ENCODE data around the gene SMIM1. TPM values are rescaled to one million over a fixed set of nuclear protein-coding genes. Genes with fewer than 3 reads are reported as not detected.

Gene SMIM1
- total and polyA plus RNA-seq, 5 donors from 2014 or later: 0.62 to 1.2 (median 0.81) TPM

- H3K9me3 Mint-ChIP-seq: peaks cover 0 to 2% (median 0%) of the 10 kb centered on the region in 7 donors
- H3K27me3 ChIP-seq (ENCODE audit: control insufficient read depth, insufficient read depth, low read length): no peaks in the 10 kb centered on the region
- H3K4me3 Mint-ChIP-seq: peak overlapping the region in 3 of 4 donors; percentile 21 to 81 (median 74)
- ATAC-seq (ENCODE audit: low read depth in 2 of 2): peak; percentile 78 to 81
- DNase-seq: peak; percentile 83 to 88 (median 87)
- peaks cover 4% of the 10 kb centered on the region for H3K27me3 Mint-ChIP-seq
- H3K4me3 ChIP-seq (ENCODE audit: low read depth, low read length): no peak overlapping the region
- peaks cover 0 to 22% (median 0%) of the 10 kb centered on the region in 4 donors for H3K4me1 Mint-ChIP-seq
- peaks cover 22% of the 10 kb centered on the region for H3K4me1 ChIP-seq (ENCODE audit: control insufficient read depth, insufficient read depth, low read length, poor library complexity, severe bottlenecking)
- no peaks in the 10 kb centered on the region for H3K36me3 Mint-ChIP-seq
- H3K9me3 ChIP-seq (ENCODE audit: control insufficient read depth in 2 of 2, low read length in 2 of 2): no peaks in the 10 kb centered on the region
- no peak overlapping the region for H3K27ac Mint-ChIP-seq
- H3K36me3 ChIP-seq (ENCODE audit: control insufficient read depth, insufficient read depth, low read length): no peaks in the 10 kb centered on the region
- H3K27ac ChIP-seq (ENCODE audit: insufficient read depth, low read length, poor library complexity, severe bottlenecking): no peak overlapping the region
Observed at GRCh38 chr1:3772027-3772714, 378 bp upstream of the SMIM1 start.

- Histone ChIP-seq H3K4me3 (ENCODE audit: low read depth, low read length) (no peak overlapping the region), H3K9me3 (ENCODE audit: control insufficient read depth in 2 of 2, low read length in 2 of 2) (no peaks in the 10 kb centered on the region), H3K27me3 (ENCODE audit: control insufficient read depth, insufficient read depth, low read length) (no peaks in the 10 kb centered on the region), H3K36me3 (ENCODE audit: control insufficient read depth, insufficient read depth, low read length) (no peaks in the 10 kb centered on the region), H3K27ac (ENCODE audit: insufficient read depth, low read length, poor library complexity, severe bottlenecking) (no peak overlapping the region), H3K4me1 (ENCODE audit: control insufficient read depth, insufficient read depth, low read length, poor library complexity, severe bottlenecking) (peaks cover 22% of the 10 kb centered on the region)
- no peak for ATAC-seq (ENCODE audit: low read depth in 2 of 2)
- Mint-ChIP-seq H3K4me3 (peak overlapping the region in 3 of 4 donors; percentile 52 to 81 (median 69)), H3K4me1 (peaks cover 0 to 22% (median 0%) of the 10 kb centered on the region in 4 donors), H3K36me3 (no peaks in the 10 kb centered on the region), H3K9me3 (peaks cover 0 to 2% (median 0%) of the 10 kb centered on the region in 7 donors), H3K27me3 (no peaks in the 10 kb centered on the region), H3K27ac (no peak overlapping the region)
- DNase-seq: no peak
Observed at GRCh38 chr1:3773572-3774275, 1.2 kb downstream of the SMIM1 start.

GRCh38 chr1:3774276-3774945 is 1.9 kb downstream of the SMIM1 start:
- ATAC-seq (ENCODE audit: low read depth in 2 of 2) (no peak), DNase-seq (no peak)
- no peak overlapping the region for H3K27ac ChIP-seq (ENCODE audit: insufficient read depth, low read length, poor library complexity, severe bottlenecking)
- peaks cover 0 to 22% (median 0%) of the 10 kb centered on the region in 4 donors for H3K4me1 Mint-ChIP-seq
- no peaks in the 10 kb centered on the region for H3K9me3 ChIP-seq (ENCODE audit: control insufficient read depth in 2 of 2, low read length in 2 of 2)
- no peaks in the 10 kb centered on the region for H3K27me3 ChIP-seq (ENCODE audit: control insufficient read depth, insufficient read depth, low read length)
- H3K4me3 ChIP-seq (ENCODE audit: low read depth, low read length): no peak overlapping the region
- H3K27ac Mint-ChIP-seq: no peak overlapping the region
- H3K4me3 Mint-ChIP-seq: no peak overlapping the region
- H3K27me3 Mint-ChIP-seq: no peaks in the 10 kb centered on the region
- H3K9me3 Mint-ChIP-seq: peaks cover 0 to 2% (median 0%) of the 10 kb centered on the region in 7 donors
- H3K36me3 Mint-ChIP-seq: no peaks in the 10 kb centered on the region
- H3K4me1 ChIP-seq (ENCODE audit: control insufficient read depth, insufficient read depth, low read length, poor library complexity, severe bottlenecking): peaks cover 22% of the 10 kb centered on the region
- no peaks in the 10 kb centered on the region for H3K36me3 ChIP-seq (ENCODE audit: control insufficient read depth, insufficient read depth, low read length)

GRCh38 chr1:3774946-3775489 is 2.5 kb downstream of the SMIM1 start:
- DNase-seq: no peak

GRCh38 chr1:3775490-3776230 is 3.1 kb downstream of the SMIM1 start:
- ATAC-seq (ENCODE audit: low read depth in 2 of 2) (peak in 1 of 2 donors; percentile 33), DNase-seq (peak in 2 of 3 donors; percentile 46 to 71)
- Mint-ChIP-seq H3K4me3 (peak overlapping the region in 2 of 4 donors; percentile 21 to 64), H3K9me3 (no peaks in the 10 kb centered on the region), H3K27ac (no peak overlapping the region), H3K27me3 (no peaks in the 10 kb centered on the region), H3K4me1 (peaks cover 0 to 20% (median 0%) of the 10 kb centered on the region in 4 donors), H3K36me3 (peaks cover 12% of the 10 kb centered on the region)
- Histone ChIP-seq H3K36me3 (ENCODE audit: control insufficient read depth, insufficient read depth, low read length) (no peaks in the 10 kb centered on the region), H3K4me3 (ENCODE audit: low read depth, low read length) (no peak overlapping the region), H3K4me1 (ENCODE audit: control insufficient read depth, insufficient read depth, low read length, poor library complexity, severe bottlenecking) (peaks cover 22% of the 10 kb centered on the region), H3K27me3 (ENCODE audit: control insufficient read depth, insufficient read depth, low read length) (no peaks in the 10 kb centered on the region), H3K9me3 (ENCODE audit: control insufficient read depth in 2 of 2, low read length in 2 of 2) (no peaks in the 10 kb centered on the region), H3K27ac (ENCODE audit: insufficient read depth, low read length, poor library complexity, severe bottlenecking) (no peak overlapping the region)

More at GRCh38 chr1:3774946-3775489, 2.5 kb downstream of the SMIM1 start:
- H3K4me3 Mint-ChIP-seq: no peak overlapping the region
- H3K27me3 ChIP-seq (ENCODE audit: control insufficient read depth, insufficient read depth, low read length): no peaks in the 10 kb centered on the region
- no peak overlapping the region for H3K27ac ChIP-seq (ENCODE audit: insufficient read depth, low read length, poor library complexity, severe bottlenecking)
- H3K36me3 ChIP-seq (ENCODE audit: control insufficient read depth, insufficient read depth, low read length): no peaks in the 10 kb centered on the region
- H3K4me1 ChIP-seq (ENCODE audit: control insufficient read depth, insufficient read depth, low read length, poor library complexity, severe bottlenecking): peaks cover 22% of the 10 kb centered on the region
- H3K36me3 Mint-ChIP-seq: peaks cover 5% of the 10 kb centered on the region
- no peak for ATAC-seq (ENCODE audit: low read depth in 2 of 2)
- H3K27ac Mint-ChIP-seq: no peak overlapping the region
- no peaks in the 10 kb centered on the region for H3K27me3 Mint-ChIP-seq
- H3K4me1 Mint-ChIP-seq: peaks cover 0 to 22% (median 0%) of the 10 kb centered on the region in 4 donors
- no peak overlapping the region for H3K4me3 ChIP-seq (ENCODE audit: low read depth, low read length)
- peaks cover 0 to 2% (median 0%) of the 10 kb centered on the region in 7 donors for H3K9me3 Mint-ChIP-seq
- no peaks in the 10 kb centered on the region for H3K9me3 ChIP-seq (ENCODE audit: control insufficient read depth in 2 of 2, low read length in 2 of 2)

- Mint-ChIP-seq H3K4me1 (peaks cover 0 to 15% (median 0%) of the 10 kb centered on the region in 4 donors), H3K27ac (no peak overlapping the region), H3K36me3 (peaks cover 15% of the 10 kb centered on the region), H3K27me3 (no peaks in the 10 kb centered on the region), H3K4me3 (peak overlapping the region in 1 of 4 donors; percentile 64), H3K9me3 (no peaks in the 10 kb centered on the region)
- Histone ChIP-seq H3K27ac (ENCODE audit: insufficient read depth, low read length, poor library complexity, severe bottlenecking) (no peak overlapping the region), H3K36me3 (ENCODE audit: control insufficient read depth, insufficient read depth, low read length) (peaks cover 6% of the 10 kb centered on the region), H3K4me3 (ENCODE audit: low read depth, low read length) (no peak overlapping the region), H3K9me3 (ENCODE audit: control insufficient read depth in 2 of 2, low read length in 2 of 2) (no peaks in the 10 kb centered on the region), H3K4me1 (ENCODE audit: control insufficient read depth, insufficient read depth, low read length, poor library complexity, severe bottlenecking) (peaks cover 18% of the 10 kb centered on the region), H3K27me3 (ENCODE audit: control insufficient read depth, insufficient read depth, low read length) (no peaks in the 10 kb centered on the region)
- DNase-seq (no peak), ATAC-seq (ENCODE audit: low read depth in 2 of 2) (no peak)
Observed at GRCh38 chr1:3776231-3776961, 3.8 kb downstream of the SMIM1 start.

Data from CD4-positive, CD25-positive, alpha-beta regulatory T cell (primary cell).